Neural progenitor cell (in vitro differentiated cells): ENCODE results near the gene DNAJC18. TPM values are rescaled to one million over a fixed set of nuclear protein-coding genes. Genes with fewer than 3 reads are reported as not detected.

Source experiments
- DNase-seq: peaks from one replicate; pipeline ENCODE4 v3.0.0-alpha.2; 2016; ENCODE audit warnings: low spot score
- H2AFZ ChIP-seq: fragments of 200-600 bp; sonication (generic); replicated peaks from 2 replicates; pipeline ENCODE4 v1.6.1; 2016; ENCODE audit warnings: antibody characterized with exemption
- H3F3A ChIP-seq: fragments of 200-600 bp; sonication (generic); 2 replicates; pipeline ENCODE4 v1.6.1; 2016; ENCODE audit warnings: antibody characterized with exemption, low read depth
- H3K27ac ChIP-seq: fragments of 200-600 bp; sonication (generic); 2 replicates; pipeline ENCODE4 v1.5.1; 2016; ENCODE audit warnings: mild to moderate bottlenecking
- H3K27me3 ChIP-seq: fragments of 200-600 bp; sonication (generic); 2 replicates; pipeline ENCODE4 v1.6.1; 2016; ENCODE audit warnings: mild to moderate bottlenecking, moderate library complexity
- H3K36me3 ChIP-seq: fragments of 200-600 bp; sonication (generic); 2 replicates; pipeline ENCODE4 v1.5.1; 2016
- H3K4me1 ChIP-seq: fragments of 200-600 bp; sonication (generic); 2 replicates; pipeline ENCODE4 v1.6.1; 2016; ENCODE audit warnings: mixed run types
- H3K4me2 ChIP-seq: fragments of 200-600 bp; sonication (generic); 2 replicates; pipeline ENCODE4 v1.6.1; 2016
- H3K4me3 ChIP-seq: fragments of 200-600 bp; sonication (generic); 2 replicates; pipeline ENCODE4 v1.5.1; 2016
- H3K79me2 ChIP-seq: fragments of 200-600 bp; sonication (generic); 2 replicates; pipeline ENCODE4 v1.6.1; 2016; ENCODE audit warnings: low read depth
- H3K9ac ChIP-seq: fragments of 200-600 bp; sonication (generic); 2 replicates; pipeline ENCODE4 v1.6.1; 2016
- H3K9me3 ChIP-seq: fragments of 200-600 bp; sonication (generic); 2 replicates; pipeline ENCODE4 v1.5.1; 2016; ENCODE audit warnings: low read depth
- H4K20me1 ChIP-seq: fragments of 200-600 bp; sonication (generic); 2 replicates; pipeline ENCODE4 v1.6.1; 2016; ENCODE audit warnings: low read depth
- H3K27ac Mint-ChIP-seq: 3 replicates; pipeline ENCODE4 v1.8.0; 2021; ENCODE audit warnings: mixed read lengths
- H3K27me3 Mint-ChIP-seq: 2 replicates; pipeline ENCODE4 v1.8.0; 2022; ENCODE audit warnings: low read depth, mild to moderate bottlenecking, inconsistent platforms, moderate library complexity, mixed read lengths; ENCODE audit not compliant: insufficient read depth
- H3K36me3 Mint-ChIP-seq: 3 replicates; pipeline ENCODE4 v1.8.0; 2021; ENCODE audit warnings: mixed read lengths
- H3K4me1 Mint-ChIP-seq: 3 replicates; pipeline ENCODE4 v1.8.0; 2021; ENCODE audit warnings: mixed read lengths
- H3K4me3 Mint-ChIP-seq: 3 replicates; pipeline ENCODE4 v1.8.0; 2021; ENCODE audit warnings: mild to moderate bottlenecking, moderate library complexity, mixed read lengths
- H3K9me3 Mint-ChIP-seq: 3 replicates; pipeline ENCODE4 v1.8.0; 2020; ENCODE audit warnings: mixed read lengths
- EZH2 ChIP-seq: fragments of 200-600 bp; sonication (generic); IDR thresholded peaks from 2 replicates; pipeline ENCODE4 v1.6.1; 2017; ENCODE audit warnings: antibody characterized with exemption, mild to moderate bottlenecking, moderate library complexity
- EZH2phosphoT487 ChIP-seq: fragments of 200-600 bp; sonication (generic); IDR thresholded peaks from 2 replicates; pipeline ENCODE4 v1.6.1; 2017; ENCODE audit warnings: antibody characterized with exemption
- total RNA-seq: library from RNA; depleted of rRNA; stranded (reverse); fragments of >200 nt; gene quantifications from 2 replicates; pipeline ENCODE4 v1.2.3, GENCODE V29; 2015; ENCODE audit warnings: low replicate concordance
- TF ChIP-seq, protein P1 (sequence below): fragments of 200-600 bp; sonication (generic); IDR thresholded peaks from 2 replicates; pipeline ENCODE4 v1.5.1; 2017; ENCODE audit warnings: antibody characterized with exemption, mild to moderate bottlenecking

DNAJC18 gene
- total RNA-seq, 1 donor from 2014 or later, result 21.7 TPM

- Histone ChIP-seq H3K4me1 (peaks cover 17% of the 10 kb centered on the region), H3F3A (no peaks in the 10 kb centered on the region), H3K27me3 (no peaks in the 10 kb centered on the region), H4K20me1 (no peaks in the 10 kb centered on the region), H3K27ac (no peak overlapping the region), H3K4me3 (no peak overlapping the region), H3K4me2 (no peak overlapping the region), H3K79me2 (no peaks in the 10 kb centered on the region), H3K9me3 (no peaks in the 10 kb centered on the region), H3K36me3 (no peaks in the 10 kb centered on the region), H3K9ac (no peak overlapping the region), H2AFZ (no peak overlapping the region)
- no peaks in the 10 kb centered on the region for H3K36me3 Mint-ChIP-seq
- TF ChIP-seq, protein P1, sequence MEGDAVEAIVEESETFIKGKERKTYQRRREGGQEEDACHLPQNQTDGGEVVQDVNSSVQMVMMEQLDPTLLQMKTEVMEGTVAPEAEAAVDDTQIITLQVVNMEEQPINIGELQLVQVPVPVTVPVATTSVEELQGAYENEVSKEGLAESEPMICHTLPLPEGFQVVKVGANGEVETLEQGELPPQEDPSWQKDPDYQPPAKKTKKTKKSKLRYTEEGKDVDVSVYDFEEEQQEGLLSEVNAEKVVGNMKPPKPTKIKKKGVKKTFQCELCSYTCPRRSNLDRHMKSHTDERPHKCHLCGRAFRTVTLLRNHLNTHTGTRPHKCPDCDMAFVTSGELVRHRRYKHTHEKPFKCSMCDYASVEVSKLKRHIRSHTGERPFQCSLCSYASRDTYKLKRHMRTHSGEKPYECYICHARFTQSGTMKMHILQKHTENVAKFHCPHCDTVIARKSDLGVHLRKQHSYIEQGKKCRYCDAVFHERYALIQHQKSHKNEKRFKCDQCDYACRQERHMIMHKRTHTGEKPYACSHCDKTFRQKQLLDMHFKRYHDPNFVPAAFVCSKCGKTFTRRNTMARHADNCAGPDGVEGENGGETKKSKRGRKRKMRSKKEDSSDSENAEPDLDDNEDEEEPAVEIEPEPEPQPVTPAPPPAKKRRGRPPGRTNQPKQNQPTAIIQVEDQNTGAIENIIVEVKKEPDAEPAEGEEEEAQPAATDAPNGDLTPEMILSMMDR, result no peak
- TF ChIP-seq EZH2phosphoT487 (no peak), EZH2 (no peak)
- peaks cover 5% of the 10 kb centered on the region for H3K27me3 Mint-ChIP-seq
- no peak for DNase-seq
- no peak overlapping the region for H3K4me3 Mint-ChIP-seq
- no peaks in the 10 kb centered on the region for H3K9me3 Mint-ChIP-seq
- no peak overlapping the region for H3K27ac Mint-ChIP-seq
- peaks cover 18% of the 10 kb centered on the region for H3K4me1 Mint-ChIP-seq
Observed at GRCh38 chr5:139458580-139459407, 19.5 kb upstream of the DNAJC18 start.

- no peak for DNase-seq
- H3K79me2 ChIP-seq, result no peaks in the 10 kb centered on the region
- no peaks in the 10 kb centered on the region for H3K9me3 ChIP-seq
- TF ChIP-seq, protein P1, result no peak
- no peak for TF ChIP-seq EZH2
- no peak for TF ChIP-seq EZH2phosphoT487
- H3K9me3 Mint-ChIP-seq, result no peaks in the 10 kb centered on the region
- no peak overlapping the region for H2AFZ ChIP-seq
- no peaks in the 10 kb centered on the region for H3K27me3 ChIP-seq
- H3K36me3 Mint-ChIP-seq, result no peaks in the 10 kb centered on the region
- no peaks in the 10 kb centered on the region for H3K36me3 ChIP-seq
- H3K4me3 Mint-ChIP-seq, result no peak overlapping the region
- H4K20me1 ChIP-seq, result no peaks in the 10 kb centered on the region
- H3K9ac ChIP-seq, result no peak overlapping the region
- no peak overlapping the region for H3K4me3 ChIP-seq
- no peaks in the 10 kb centered on the region for H3F3A ChIP-seq
- H3K4me1 Mint-ChIP-seq, result peaks cover 15% of the 10 kb centered on the region
- peaks cover 5% of the 10 kb centered on the region for H3K27me3 Mint-ChIP-seq
- peaks cover 14% of the 10 kb centered on the region for H3K4me1 ChIP-seq
- no peak overlapping the region for H3K27ac Mint-ChIP-seq
- no peak overlapping the region for H3K4me2 ChIP-seq
- H3K27ac ChIP-seq, result no peak overlapping the region
Observed at GRCh38 chr5:139457653-139458306, 18.5 kb upstream of the DNAJC18 start.

- Histone ChIP-seq H3K79me2 (no peaks in the 10 kb centered on the region), H4K20me1 (no peaks in the 10 kb centered on the region), H3K36me3 (no peaks in the 10 kb centered on the region), H3K4me3 (no peak overlapping the region), H3K27me3 (no peaks in the 10 kb centered on the region), H3K9ac (no peak overlapping the region), H3K9me3 (no peaks in the 10 kb centered on the region), H3K4me2 (no peak overlapping the region), H2AFZ (no peak overlapping the region), H3K4me1 (peaks cover 8% of the 10 kb centered on the region), H3F3A (no peaks in the 10 kb centered on the region), H3K27ac (no peak overlapping the region)
- no peak for DNase-seq
- no peaks in the 10 kb centered on the region for H3K9me3 Mint-ChIP-seq
- H3K4me1 Mint-ChIP-seq, result peaks cover 11% of the 10 kb centered on the region
- H3K27ac Mint-ChIP-seq, result peak overlapping the region; percentile 85
- H3K36me3 Mint-ChIP-seq, result no peaks in the 10 kb centered on the region
- no peak for TF ChIP-seq EZH2
- TF ChIP-seq, protein P1, result no peak
- TF ChIP-seq EZH2phosphoT487, result no peak
- H3K27me3 Mint-ChIP-seq, result peaks cover 5% of the 10 kb centered on the region
- no peak overlapping the region for H3K4me3 Mint-ChIP-seq
Observed at GRCh38 chr5:139457241-139457640, 17.9 kb upstream of the DNAJC18 start.
